Stomach smooth muscle (tissue), 2 donors: ENCODE measurements around the gene BCL2L13.

Experiments used
- H3K27ac ChIP-seq: one replicate; pipeline ENCODE4 v1.7.0; 2013; ENCODE audit warnings: mild to moderate bottlenecking, low read length, inconsistent platforms
- H3K27me3 ChIP-seq, 2 donors: one replicate each; pipeline ENCODE4 v1.7.0; 2013; ENCODE audit warnings: low read length in 2 of 2; ENCODE audit not compliant: insufficient read depth in 2 of 2, control insufficient read depth in 1 of 2
- H3K36me3 ChIP-seq, 2 donors: one replicate each; pipeline ENCODE4 v1.7.0; 2013; ENCODE audit warnings: low read length in 2 of 2; ENCODE audit not compliant: control insufficient read depth in 2 of 2, insufficient read depth in 2 of 2
- H3K4me1 ChIP-seq: one replicate; pipeline ENCODE4 v1.7.0; 2013; ENCODE audit warnings: low read length; ENCODE audit not compliant: control insufficient read depth, insufficient read depth
- H3K4me3 ChIP-seq, 2 donors: one replicate each; pipeline ENCODE4 v1.7.0; 2013; ENCODE audit warnings: low read length in 2 of 2
- H3K9ac ChIP-seq, 2 donors: one replicate each; pipeline ENCODE4 v1.7.0; 2013; ENCODE audit warnings: low read length in 2 of 2, mild to moderate bottlenecking in 1 of 2
- H3K9me3 ChIP-seq, 2 donors: one replicate each; pipeline ENCODE4 v1.7.0; 2013; ENCODE audit warnings: low read length in 2 of 2; ENCODE audit not compliant: control insufficient read depth in 2 of 2
- donor health status: healthy.
- donor health status: Pancreatic carcinoma.

Gene BCL2L13

GRCh38 chr22:17779286-17780115, 140.9 kb downstream of the BCL2L13 start:
- peaks cover 0 to 5% of the 10 kb centered on the region in 2 donors for H3K27me3 ChIP-seq
- H3K27ac ChIP-seq = no peak overlapping the region
- no peaks in the 10 kb centered on the region for H3K9me3 ChIP-seq
- H3K9ac ChIP-seq = no peak overlapping the region
- no peak overlapping the region for H3K4me3 ChIP-seq
- H3K36me3 ChIP-seq = no peaks in the 10 kb centered on the region
- H3K4me1 ChIP-seq = peaks cover 12% of the 10 kb centered on the region

- H3K9ac ChIP-seq = no peak overlapping the region
- H3K4me1 ChIP-seq = peaks cover 12% of the 10 kb centered on the region
- no peak overlapping the region for H3K27ac ChIP-seq
- no peak overlapping the region for H3K4me3 ChIP-seq
- no peaks in the 10 kb centered on the region for H3K36me3 ChIP-seq
- no peaks in the 10 kb centered on the region for H3K9me3 ChIP-seq
- peaks cover 0 to 5% of the 10 kb centered on the region in 2 donors for H3K27me3 ChIP-seq
Observed at GRCh38 chr22:17780116-17780740, 141.7 kb downstream of the BCL2L13 start.
